Small intestine (tissue), 7 donors: Measurements from ENCODE around the gene TMEM63B. TPM values are rescaled to one million over a fixed set of nuclear protein-coding genes. Genes with fewer than 3 reads are reported as not detected.
"Not testable (repeated sequence)": the region's sequence is repeated elsewhere in the genome, so short reads cannot be mapped to it uniquely, and the experiment has no call there.

Source experiments
- DNase-seq, 2 donors: peaks; one replicate each; pipeline versions ENCODE4 v3.0.0 to v3.0.0-alpha.2; 2013
- FAIRE-seq: peaks from 2 replicates; lab custom pipeline; 2012; peaks lifted over from hg19 to GRCh38; lab: Jason Lieb, UNC
- H3K27ac ChIP-seq, 3 donors: one replicate each; pipeline ENCODE4 v1.5.1; 2013; ENCODE audit warnings: low read length in 2 of 3, mild to moderate bottlenecking in 2 of 3, control low read depth in 1 of 3, inconsistent platforms in 1 of 3, low read depth in 1 of 3, moderate library complexity in 1 of 3
- H3K27me3 ChIP-seq, 3 donors: one replicate each; pipeline ENCODE4 v1.6.1; 2013; ENCODE audit warnings: low read length in 3 of 3, inconsistent platforms in 1 of 3; ENCODE audit not compliant: control insufficient read depth in 3 of 3, insufficient read depth in 3 of 3
- H3K36me3 ChIP-seq, 3 donors: one replicate each; pipeline ENCODE4 v1.6.1; 2013; ENCODE audit warnings: low read length in 3 of 3, inconsistent platforms in 1 of 3, low read depth in 1 of 3, mild to moderate bottlenecking in 1 of 3, moderate library complexity in 1 of 3; ENCODE audit not compliant: control insufficient read depth in 3 of 3, insufficient read depth in 2 of 3
- H3K4me1 ChIP-seq, 3 donors: one replicate each; pipeline ENCODE4 v1.6.1; 2013; ENCODE audit warnings: low read length in 2 of 3, inconsistent platforms in 1 of 3, low read depth in 1 of 3, mild to moderate bottlenecking in 1 of 3, moderate library complexity in 1 of 3; ENCODE audit not compliant: control insufficient read depth in 3 of 3, insufficient read depth in 2 of 3
- H3K4me3 ChIP-seq, 3 donors: one replicate each; pipeline ENCODE4 v1.5.1; 2013; ENCODE audit warnings: low read length in 3 of 3, control low read depth in 1 of 3, inconsistent platforms in 1 of 3, low read depth in 1 of 3, mild to moderate bottlenecking in 1 of 3, moderate library complexity in 1 of 3
- H3K9me3 ChIP-seq, 2 donors: one replicate each; pipeline ENCODE4 v1.6.1; 2013; ENCODE audit warnings: low read depth in 1 of 2, low read length in 1 of 2; ENCODE audit not compliant: control insufficient read depth in 2 of 2, insufficient read depth in 1 of 2
- WGBS, 3 donors: extraction: QIAGEN DNeasy Blood & Tissue Kit; methylation state at CpG; one replicate each; pipeline ENCODE4 v1.1.7; 2013; 5-methylcytosine and 5-hydroxymethylcytosine counted together
- polyA plus RNA-seq, 4 donors: library from polyadenylated mRNA; stranded (reverse) in 3 of 4; unstranded in 1 of 4; fragments of 200-250 nt in 3 of 4; fragments of 120-200 nt in 1 of 4; gene quantifications; one replicate each; pipeline versions ENCODE4 v1.2.1 to v1.2.3, GENCODE V29; 2013
- donor health status: healthy with polysubstance abuse.
- donor health status: control.
- donor health status: control.
- donor health status: Bipolar disorder and iron deficiency.
- donor health status: healthy.

The TMEM63B gene
- polyA plus RNA-seq, 4 donors, result 13.2 to 33.9 (median 25.6) TPM

GRCh38 chr6:44084231-44085014 lies 42.9 kb upstream of the TMEM63B start:
- Histone ChIP-seq H3K4me1 (peaks cover 0 to 10% (median 0%) of the 10 kb centered on the region in 3 donors), H3K27ac (no peak overlapping the region), H3K27me3 (no peaks in the 10 kb centered on the region), H3K36me3 (peaks cover 0 to 5% (median 0%) of the 10 kb centered on the region in 3 donors), H3K4me3 (no peak overlapping the region), H3K9me3 (no peaks in the 10 kb centered on the region)
- whole genome bisulfite sequencing, 3 donors, result 89 to 91% (median 90%) methylated on average over 13 of the region's 13 CpGs
- FAIRE-seq (no peak), DNase-seq (no peak)

DNA sequence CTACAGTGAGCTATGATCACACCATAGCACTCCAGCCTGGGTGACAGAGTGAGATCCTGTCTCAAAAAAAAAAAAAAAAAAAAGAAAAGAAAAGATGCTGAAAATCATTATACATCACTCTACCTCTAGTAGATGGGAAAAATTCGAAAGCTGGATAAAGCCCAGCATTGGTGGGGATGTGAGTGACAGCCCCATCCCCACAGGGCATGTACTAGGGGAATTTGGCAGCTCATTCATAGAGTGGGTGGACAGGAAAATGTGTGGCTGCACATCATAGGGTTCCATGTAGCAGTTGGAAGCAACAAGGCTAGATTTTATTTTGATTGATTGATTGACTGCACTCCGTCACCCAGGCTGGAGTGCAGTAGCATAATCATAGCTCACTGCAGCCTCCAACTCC lies 42.1 kb upstream of the TMEM63B start:
- 85 to 92% (median 92%) methylated on average over 2 of the region's 2 CpGs for WGBS, 3 donors
- FAIRE-seq (no peak), DNase-seq (no peak)
- peaks cover 0 to 5% (median 0%) of the 10 kb centered on the region in 3 donors for H3K36me3 ChIP-seq
- H3K9me3 ChIP-seq, result no peaks in the 10 kb centered on the region
- H3K27me3 ChIP-seq, result no peaks in the 10 kb centered on the region
- no peak overlapping the region for H3K27ac ChIP-seq
- H3K4me3 ChIP-seq, result no peak overlapping the region
- H3K4me1 ChIP-seq, result peaks cover 0 to 9% (median 0%) of the 10 kb centered on the region in 3 donors

DNA sequence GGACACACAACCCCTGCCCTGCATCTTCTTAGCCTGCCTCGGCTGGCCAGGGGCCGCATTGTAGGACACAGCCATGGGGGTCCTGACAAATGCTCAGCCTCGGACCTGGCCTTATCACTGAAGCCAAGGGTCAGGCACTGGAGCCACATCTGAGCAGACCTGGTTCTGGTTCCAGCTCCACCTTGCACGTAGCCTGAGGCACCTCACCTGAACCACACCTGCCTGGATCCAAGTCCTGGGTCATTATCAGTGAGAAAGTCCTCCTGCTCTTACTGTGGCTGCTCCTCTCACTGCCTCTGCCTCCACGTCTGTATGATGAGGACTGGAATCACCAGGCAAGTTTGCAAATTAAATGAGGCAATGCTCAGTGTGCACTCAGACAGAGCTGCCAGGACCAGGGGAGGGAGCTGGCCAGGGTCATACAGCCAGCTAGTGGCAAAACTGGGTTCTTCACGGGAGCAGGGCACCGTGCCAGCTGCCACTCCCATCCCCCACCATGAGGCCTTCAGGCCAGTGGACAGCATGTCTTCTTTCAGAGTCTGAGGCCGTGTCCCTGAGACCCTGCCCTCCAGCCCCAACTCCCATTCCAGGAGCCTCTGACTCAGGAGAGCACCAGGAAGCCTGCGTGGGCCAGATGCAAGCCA lies 40.3 kb upstream of the TMEM63B start:
- H3K27me3 ChIP-seq, result no peaks in the 10 kb centered on the region
- no peaks in the 10 kb centered on the region for H3K9me3 ChIP-seq
- H3K36me3 ChIP-seq, result peaks cover 0 to 8% (median 0%) of the 10 kb centered on the region in 3 donors
- FAIRE-seq (no peak), DNase-seq (peak in 1 of 2 donors; percentile 77)
- no peak overlapping the region for H3K27ac ChIP-seq
- peaks cover 0 to 9% (median 0%) of the 10 kb centered on the region in 3 donors for H3K4me1 ChIP-seq
- 36 to 59% (median 44%) methylated on average over 9 of the region's 9 CpGs for WGBS, 3 donors
- no peak overlapping the region for H3K4me3 ChIP-seq

GRCh38 chr6:44087623-44088022 lies 39.7 kb upstream of the TMEM63B start:
- DNase-seq, result no peak
- Histone ChIP-seq H3K27ac (no peak overlapping the region), H3K9me3 (no peaks in the 10 kb centered on the region), H3K4me3 (no peak overlapping the region), H3K36me3 (peaks cover 0 to 8% (median 0%) of the 10 kb centered on the region in 3 donors), H3K4me1 (peaks cover 0 to 9% (median 0%) of the 10 kb centered on the region in 3 donors), H3K27me3 (no peaks in the 10 kb centered on the region)
- WGBS, 3 donors, result 88 to 97% (median 94%) methylated on average over 2 of the region's 2 CpGs
- FAIRE-seq, result no peak

DNA sequence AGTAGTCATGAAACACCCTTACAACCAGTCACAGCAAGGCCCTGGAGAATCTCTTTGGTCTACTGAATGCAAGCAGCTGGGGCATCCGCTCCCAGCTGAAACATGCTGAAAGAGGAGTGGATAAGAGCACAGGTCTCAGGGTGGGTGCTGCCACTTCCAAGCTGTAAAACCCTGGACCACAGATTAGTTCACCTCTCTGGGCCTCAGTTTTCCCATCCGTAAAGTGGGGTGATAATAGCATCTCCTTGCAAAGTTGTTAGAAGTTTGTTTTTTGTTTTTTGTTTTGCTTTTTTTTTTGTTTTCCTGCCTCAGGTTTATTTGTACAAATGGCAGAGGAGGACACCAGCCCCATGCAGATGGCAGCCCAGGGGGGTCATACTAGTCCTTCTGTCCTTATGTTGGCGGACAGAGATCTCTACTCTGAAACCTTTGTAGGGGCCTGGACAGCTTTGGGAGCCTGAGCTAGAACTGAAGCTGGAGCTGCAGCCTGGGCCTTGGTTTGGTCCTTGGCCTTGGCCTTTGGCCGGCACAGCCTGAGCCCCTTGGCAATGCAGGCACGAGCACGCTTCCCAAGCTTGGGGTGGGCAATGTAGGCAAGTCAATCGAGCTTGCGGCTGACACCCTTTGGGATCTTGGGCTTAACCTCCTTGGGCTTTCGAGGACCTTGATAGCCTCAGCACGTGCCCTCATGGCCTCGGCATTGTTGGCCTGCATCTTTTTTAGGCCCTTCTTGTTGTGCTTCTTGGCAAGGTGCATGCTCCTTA lies 38.3 kb upstream of the TMEM63B start:
- peaks cover 0 to 15% (median 0%) of the 10 kb centered on the region in 3 donors for H3K36me3 ChIP-seq
- FAIRE-seq (no peak), DNase-seq (no peak)
- peaks cover 0 to 13% (median 0%) of the 10 kb centered on the region in 3 donors for H3K4me1 ChIP-seq
- 90 to 95% (median 95%) methylated on average over 8 to 11 of the region's 11 CpGs for WGBS, 3 donors
- no peak overlapping the region for H3K4me3 ChIP-seq
- no peak overlapping the region for H3K27ac ChIP-seq
- no peaks in the 10 kb centered on the region for H3K27me3 ChIP-seq
- H3K9me3 ChIP-seq, result no peaks in the 10 kb centered on the region

DNA sequence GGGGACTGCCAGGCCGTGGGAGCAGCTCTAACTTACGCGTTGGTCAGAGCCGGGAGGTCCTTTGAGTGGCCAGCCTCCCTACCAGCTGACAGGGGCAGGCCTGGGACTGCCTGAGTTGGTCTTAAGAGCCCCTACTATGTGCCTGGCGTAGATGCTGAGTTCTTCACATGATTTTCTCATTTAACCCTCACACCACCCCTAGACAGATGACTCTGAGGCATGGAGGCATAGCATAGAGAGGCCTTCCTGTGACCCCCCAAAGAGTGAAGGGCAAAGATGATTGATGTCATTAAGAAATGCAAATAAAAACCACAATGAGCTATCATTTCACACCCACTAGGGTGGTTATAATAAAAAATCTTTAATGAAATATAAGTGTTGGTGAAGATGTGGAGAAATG lies 36.9 kb upstream of the TMEM63B start:
- Histone ChIP-seq H3K4me3 (no peak overlapping the region), H3K27me3 (no peaks in the 10 kb centered on the region), H3K36me3 (peaks cover 0 to 19% (median 0%) of the 10 kb centered on the region in 3 donors), H3K4me1 (peaks cover 0 to 23% (median 0%) of the 10 kb centered on the region in 3 donors), H3K9me3 (no peaks in the 10 kb centered on the region), H3K27ac (no peak overlapping the region)
- 90 to 94% (median 91%) methylated on average over 4 to 5 of the region's 5 CpGs for WGBS, 3 donors
- FAIRE-seq (no peak), DNase-seq (no peak)

- not testable (repeated sequence) for H3K27ac ChIP-seq, H3K9me3 ChIP-seq, DNase-seq, FAIRE-seq, H3K4me3 ChIP-seq, H3K27me3 ChIP-seq
- Histone ChIP-seq H3K4me1 (peaks cover 0 to 32% (median 0%) of the 10 kb centered on the region in 3 donors), H3K36me3 (peaks cover 0 to 24% (median 0%) of the 10 kb centered on the region in 3 donors)
- WGBS, 3 donors, result 93 to 96% (median 93%) methylated on average over 3 of the region's 3 CpGs
Observed at GRCh38 chr6:44091356-44091755, 36.0 kb upstream of the TMEM63B start.
